OCI-LY7 (cell line): Measurements from ENCODE around the gene AHSA1. TPM values are rescaled to one million over a fixed set of nuclear protein-coding genes. Genes with fewer than 3 reads are reported as not detected.

Experiments
- BruUV-seq: library from RNA; stranded (reverse); fragments of 400-500 nt; replicated peaks from 2 replicates; lab custom pipeline; 2021; lab: Mats Ljungman, UMichigan
- CTCF ChIA-PET: fragments of 300-600 bp; sonication (Branson Sonifier 250); formaldehyde crosslinking; loops from one replicate; lab custom pipeline; 2022; ENCODE audit warnings: antibody characterized with exemption; ENCODE audit not compliant: unreplicated experiment; lab: Charles Lee
- POLR2A ChIA-PET: fragments of 300-600 bp; sonication (Branson Sonifier 250); formaldehyde crosslinking; loops from one replicate; lab custom pipeline; 2022; ENCODE audit warnings: antibody characterized with exemption; lab: Charles Lee
- DNase-seq: peaks from one replicate; pipeline ENCODE4 v3.0.0-alpha.2; 2015; ENCODE audit warnings: low spot score
- H2AFZ ChIP-seq: fragments of 200-600 bp; sonication (generic), shearing (Covaris generic); 2 replicates; pipeline ENCODE4 v1.6.1; 2014; ENCODE audit warnings: mild to moderate bottlenecking, antibody characterized with exemption, low read length, moderate library complexity
- H3K27ac ChIP-seq: fragments of 200-600 bp; sonication (generic); 2 replicates; pipeline ENCODE4 v1.5.1; 2014; ENCODE audit warnings: mixed run types, low read depth, mild to moderate bottlenecking, moderate library complexity, low read length, inconsistent platforms; ENCODE audit not compliant: poor library complexity, severe bottlenecking
- H3K36me3 ChIP-seq: fragments of 200-600 bp; sonication (generic); 2 replicates; pipeline ENCODE4 v1.6.1; 2014; ENCODE audit warnings: mild to moderate bottlenecking, antibody characterized with exemption, low read length, moderate library complexity, mixed read lengths; ENCODE audit not compliant: insufficient read depth
- H3K4me1 ChIP-seq: fragments of 200-600 bp; sonication (generic); 2 replicates; pipeline ENCODE4 v1.5.1; 2014; ENCODE audit warnings: mild to moderate bottlenecking, low read length; ENCODE audit not compliant: insufficient read depth, poor library complexity, severe bottlenecking
- H3K4me2 ChIP-seq: fragments of 200-600 bp; sonication (generic); 2 replicates; pipeline ENCODE4 v1.6.1; 2014; ENCODE audit warnings: mild to moderate bottlenecking, low read length
- H3K4me3 ChIP-seq: fragments of 200-600 bp; sonication (generic); 2 replicates; pipeline ENCODE4 v1.5.1; 2014; ENCODE audit warnings: mild to moderate bottlenecking, low read depth, low read length; ENCODE audit not compliant: poor library complexity, severe bottlenecking
- H3K79me2 ChIP-seq: fragments of 200-600 bp; sonication (generic); 2 replicates; pipeline ENCODE4 v1.6.1; 2016; ENCODE audit warnings: low read depth, mild to moderate bottlenecking, low read length, moderate library complexity, mixed read lengths; ENCODE audit not compliant: insufficient read depth
- H3K9me2 ChIP-seq: fragments of 200-600 bp; sonication (generic); 2 replicates; pipeline ENCODE4 v1.6.1; 2016; ENCODE audit warnings: mild to moderate bottlenecking, low read length, mixed read lengths; ENCODE audit not compliant: insufficient read depth
- H3K9me3 ChIP-seq: fragments of 200-600 bp; sonication (generic); 2 replicates; pipeline ENCODE4 v1.6.1; 2014; ENCODE audit warnings: mild to moderate bottlenecking, mixed run types, low read length, mixed read lengths
- H4K20me1 ChIP-seq: fragments of 200-600 bp; sonication (generic); 2 replicates; pipeline ENCODE4 v1.6.1; 2014; ENCODE audit warnings: mild to moderate bottlenecking, antibody characterized with exemption, low read length, moderate library complexity, mixed read lengths; ENCODE audit not compliant: insufficient read depth
- CTCF ChIP-seq: fragments of 200-600 bp; sonication (generic); conservative IDR thresholded peaks from 2 replicates; pipeline ENCODE4 v1.5.1; 2014; ENCODE audit warnings: mild to moderate bottlenecking, antibody characterized with exemption, low read length, moderate library complexity, mixed read lengths
- EZH2phosphoT487 ChIP-seq: fragments of 200-600 bp; sonication (generic); IDR thresholded peaks from 2 replicates; pipeline ENCODE4 v1.6.1; 2018; ENCODE audit warnings: low read depth, borderline replicate concordance, mild to moderate bottlenecking, mixed run types, antibody characterized with exemption, low read length, moderate library complexity, mixed read lengths
- intact Hi-C: fragments of 100-400 bp; cut with micrococcal nuclease; formaldehyde crosslinking; loops from one replicate; pipeline ENCODE4 v1.10.0; 2022; ENCODE audit not compliant: unreplicated experiment
- total RNA-seq, 2 experiments: library from RNA; depleted of rRNA in 1 of 2; stranded (reverse); fragments of >200 nt in 1 of 2; shearing (Covaris generic) in 1 of 2; gene quantifications; 2 replicates each; pipeline ENCODE4 v1.2.3, GENCODE V29; 2014 to 2022

AHSA1 gene
- total RNA-seq, 2 experiments from 2014 or later, result 182 to 269 TPM

DNA sequence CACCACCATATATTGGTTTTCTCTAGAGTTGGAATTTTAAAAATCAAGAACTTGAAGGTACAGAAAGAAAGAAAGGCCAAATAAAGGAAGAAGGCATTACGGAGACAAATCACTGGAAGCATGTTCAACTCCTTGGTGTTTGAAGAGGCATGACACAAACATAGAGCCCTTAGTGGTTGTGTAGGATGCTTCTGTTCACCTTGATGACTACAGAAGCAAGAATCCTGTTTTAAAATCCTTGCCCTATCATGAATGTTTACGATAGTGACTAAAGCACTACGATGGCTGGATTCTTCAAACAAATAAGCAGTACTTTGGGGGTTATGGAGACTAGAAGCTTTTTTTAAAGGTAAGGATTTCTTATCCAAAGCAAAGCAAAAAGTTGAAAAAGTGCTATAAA lies 51.0 kb downstream of the AHSA1 start:
- H3K9me2 ChIP-seq, result no peaks in the 10 kb centered on the region
- ChIA-PET CTCF (no interaction called here), POLR2A (interaction anchor here (0.8 kb wide), 1 partner anchor 8 kb away, joined by 3 read pairs; no protein-coding TSS in a partner anchor)
- peaks cover 59% of the 10 kb centered on the region for H3K36me3 ChIP-seq
- no peaks in the 10 kb centered on the region for H3K4me1 ChIP-seq
- no peaks in the 10 kb centered on the region for H3K9me3 ChIP-seq
- no peak for TF ChIP-seq CTCF
- no peaks in the 10 kb centered on the region for H4K20me1 ChIP-seq
- no peak overlapping the region for H3K4me3 ChIP-seq
- no peaks in the 10 kb centered on the region for H3K79me2 ChIP-seq
- BruUV-seq, result TSS peak; percentile 29
- H3K4me2 ChIP-seq, result no peak overlapping the region
- no peak overlapping the region for H3K27ac ChIP-seq
- no peak for DNase-seq
- intact Hi-C loops, result no loop called here
- no peak overlapping the region for H2AFZ ChIP-seq

GRCh38 chr14:77509366-77509765 lies 51.5 kb downstream of the AHSA1 start:
- H3K36me3 ChIP-seq, result peaks cover 63% of the 10 kb centered on the region
- CTCF ChIA-PET, result no interaction called here
- H3K4me3 ChIP-seq, result no peak overlapping the region
- no peak overlapping the region for H3K4me2 ChIP-seq
- no peak for DNase-seq
- H3K79me2 ChIP-seq, result no peaks in the 10 kb centered on the region
- no peaks in the 10 kb centered on the region for H3K9me3 ChIP-seq
- POLR2A ChIA-PET, result interaction anchor here (0.8 kb wide), 1 partner anchor 8 kb away, joined by 3 read pairs; no protein-coding TSS in a partner anchor
- H2AFZ ChIP-seq, result no peak overlapping the region
- H4K20me1 ChIP-seq, result no peaks in the 10 kb centered on the region
- no peaks in the 10 kb centered on the region for H3K4me1 ChIP-seq
- BruUV-seq, result no TSS peak
- H3K9me2 ChIP-seq, result no peaks in the 10 kb centered on the region
- TF ChIP-seq EZH2phosphoT487 (no peak), CTCF (no peak)
- intact Hi-C loops, result no loop called here
- no peak overlapping the region for H3K27ac ChIP-seq

DNA sequence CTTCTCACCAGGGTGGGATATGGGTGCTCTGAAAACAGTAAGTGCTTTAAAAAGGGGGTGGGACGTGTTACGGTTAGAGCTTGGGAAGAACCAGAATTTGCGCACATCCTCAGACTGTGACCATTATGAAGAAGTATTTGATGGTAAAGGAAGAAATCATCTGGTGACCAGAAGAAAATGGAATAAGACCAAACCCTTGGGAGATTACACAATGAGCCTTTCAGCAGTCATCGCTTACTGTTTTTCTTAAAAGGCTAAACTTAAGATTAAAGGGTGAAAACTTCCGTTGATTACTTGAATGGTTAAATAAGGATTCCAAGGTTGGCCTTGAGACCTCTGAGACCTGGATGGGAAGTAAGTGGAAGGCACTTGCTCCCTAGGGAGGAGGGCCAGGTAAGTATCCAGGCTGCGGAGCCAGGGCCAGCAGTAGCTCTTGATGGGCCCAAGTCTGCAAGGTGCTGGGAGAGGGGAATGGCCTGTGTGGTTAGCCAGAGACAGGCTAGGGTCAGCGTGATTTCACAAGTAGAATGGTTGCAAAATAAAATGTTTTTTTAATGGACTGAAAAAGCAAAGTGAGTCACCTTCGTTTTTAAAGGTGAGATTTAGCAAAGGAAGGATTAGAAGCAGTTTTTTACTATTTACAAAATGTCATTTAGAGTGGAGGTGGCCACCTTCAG lies 53.7 kb downstream of the AHSA1 start:
- Histone ChIP-seq H4K20me1 (no peaks in the 10 kb centered on the region), H3K4me2 (no peak overlapping the region), H3K4me3 (no peak overlapping the region), H3K36me3 (peaks cover 80% of the 10 kb centered on the region), H3K9me2 (no peaks in the 10 kb centered on the region), H3K79me2 (no peaks in the 10 kb centered on the region), H3K4me1 (no peaks in the 10 kb centered on the region), H2AFZ (no peak overlapping the region), H3K27ac (no peak overlapping the region), H3K9me3 (no peaks in the 10 kb centered on the region)
- TF ChIP-seq CTCF, result no peak
- no peak for TF ChIP-seq EZH2phosphoT487
- intact Hi-C loops, result no loop called here
- ChIA-PET POLR2A (no interaction called here), CTCF (no interaction called here)
- BruUV-seq, result no TSS peak
- no peak for DNase-seq
